GM12892 (cell line): Measurements from ENCODE around the gene GGTLC2.

ENCODE experiments used
- POLR2A ChIP-seq: IDR thresholded peaks from 2 replicates; pipeline ENCODE4 v1.6.1; 2011; ENCODE audit warnings: low read depth, low read length, control low read depth
- TAF1 ChIP-seq: IDR thresholded peaks from 2 replicates; pipeline ENCODE4 v1.6.1; 2011; ENCODE audit warnings: low read depth, mild to moderate bottlenecking, control low read depth, low read length, borderline replicate concordance

DNA sequence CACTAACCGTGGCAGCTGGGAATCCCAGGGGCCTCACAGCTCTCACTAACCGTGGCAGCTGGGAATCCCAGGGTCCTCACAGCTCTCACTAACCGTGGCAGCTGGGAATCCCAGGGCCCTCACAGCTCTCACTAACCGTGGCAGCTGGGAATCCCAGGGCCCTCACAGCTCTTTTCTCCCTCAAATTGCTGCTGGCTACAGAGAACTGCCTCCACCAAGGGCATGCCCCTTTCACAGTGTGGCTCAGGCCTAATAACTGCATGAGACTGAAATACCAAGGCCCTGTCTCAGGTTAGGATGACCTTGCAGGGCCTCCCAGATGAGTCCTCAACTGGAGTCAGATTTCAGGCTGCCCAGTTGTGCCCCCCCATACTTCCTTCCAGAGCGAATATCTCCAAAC lies 35.1 kb upstream of the GGTLC2 start:
- TF ChIP-seq POLR2A (no peak), TAF1 (no peak)
